ENCODE data around the gene GAS2. TPM values are rescaled to one million over a fixed set of nuclear protein-coding genes. Genes with fewer than 3 reads are reported as not detected.

GAS2 gene
- polyA plus RNA-seq, 3 donors = 0.86 to 1.00 (median 0.89) TPM

DNA sequence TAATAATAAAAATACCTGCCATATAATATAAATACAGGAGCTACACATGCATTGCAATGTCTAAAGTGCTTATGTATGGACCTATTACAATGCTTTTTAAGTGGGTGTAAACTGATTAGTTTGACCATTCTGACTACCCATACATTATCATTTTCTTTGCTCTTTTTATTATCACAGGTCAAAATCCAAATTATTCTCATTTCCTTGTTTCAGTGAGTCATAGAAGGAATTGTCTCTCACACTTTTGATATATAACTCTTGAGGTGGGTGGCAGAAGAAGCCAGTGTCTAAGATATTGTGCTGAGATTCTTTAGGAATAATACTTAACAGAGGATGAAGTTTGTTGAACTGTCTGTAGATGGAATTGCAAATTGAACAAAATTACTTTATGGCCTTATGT lies 35.6 kb downstream of the GAS2 start:
- no peak overlapping the region for H3K27ac Mint-ChIP-seq
- intact Hi-C loops (cut with micrococcal nuclease) = no loop called here

DNA sequence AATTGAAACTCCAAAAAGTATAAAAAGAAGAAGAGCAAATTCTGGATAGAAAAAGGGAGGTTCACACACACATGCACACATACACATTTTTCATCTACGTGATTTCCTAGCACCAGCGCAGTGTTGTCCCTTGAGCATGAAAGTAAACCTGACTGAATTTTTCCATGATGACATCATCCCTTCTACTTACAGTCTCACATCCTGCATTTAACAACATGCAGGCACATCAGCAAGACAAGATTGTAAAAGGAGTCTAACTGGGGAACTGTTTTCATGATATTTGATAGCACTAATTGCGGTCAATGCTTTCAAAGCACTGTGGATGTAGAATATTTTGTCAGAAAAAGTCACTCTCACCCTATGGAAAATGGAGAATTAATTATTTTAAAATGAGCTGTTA lies 36.6 kb downstream of the GAS2 start:
- no peaks in the 10 kb centered on the region for H3K36me3 ChIP-seq (replicated peaks in 1 of 2; ENCODE audit: control insufficient read depth in 1 of 2, insufficient read depth in 2 of 2, low read length in 2 of 2)
- H3K4me3 ChIP-seq (replicated peaks in 1 of 3; ENCODE audit: low read depth in 2 of 3, low read length in 3 of 3) = no peak overlapping the region
- Mint-ChIP-seq H3K9me3 (peaks cover 0 to 1% (median 0%) of the 10 kb centered on the region in 7 donors), H3K4me3 (no peak overlapping the region), H3K36me3 (no peaks in the 10 kb centered on the region), H3K27ac (no peak overlapping the region), H3K27me3 (ENCODE audit: low read depth in 3 of 3) (peaks cover 0 to 1% (median 0%) of the 10 kb centered on the region in 3 donors), H3K4me1 (no peaks in the 10 kb centered on the region)
- no CpG with 5 or more reads among the region's 3 CpGs for WGBS (ENCODE audit: insufficient coverage)
- no peak overlapping the region for H3K4me2 ChIP-seq (replicated peaks; ENCODE audit: extremely low read depth, low read length, poor library complexity, severe bottlenecking)
- H2AFZ ChIP-seq (ENCODE audit: insufficient read depth, low read depth, low read length, poor library complexity, severe bottlenecking) = no peak overlapping the region
- no peaks in the 10 kb centered on the region for H3K79me2 ChIP-seq (ENCODE audit: insufficient read depth, low read length)
- no peaks in the 10 kb centered on the region for H3K9me3 ChIP-seq (replicated peaks in 1 of 2; ENCODE audit: control insufficient read depth in 1 of 2, insufficient read depth in 1 of 2, low read length in 2 of 2)
- no peaks in the 10 kb centered on the region for H3K27me3 ChIP-seq (ENCODE audit: control insufficient read depth in 2 of 2, insufficient read depth in 2 of 2, low read length in 2 of 2)
- H3K4me1 ChIP-seq (ENCODE audit: control insufficient read depth in 1 of 2, insufficient read depth in 2 of 2, low read length in 2 of 2) = no peaks in the 10 kb centered on the region
- DNase-seq = no peak
- intact Hi-C loops (cut with micrococcal nuclease) = no loop called here
- H3K9ac ChIP-seq (ENCODE audit: insufficient read depth, low read length, poor library complexity, severe bottlenecking) = no peak overlapping the region
- H3K27ac ChIP-seq (ENCODE audit: low read depth in 1 of 2, low read length in 2 of 2) = no peak overlapping the region
- TF ChIP-seq, protein P1, sequence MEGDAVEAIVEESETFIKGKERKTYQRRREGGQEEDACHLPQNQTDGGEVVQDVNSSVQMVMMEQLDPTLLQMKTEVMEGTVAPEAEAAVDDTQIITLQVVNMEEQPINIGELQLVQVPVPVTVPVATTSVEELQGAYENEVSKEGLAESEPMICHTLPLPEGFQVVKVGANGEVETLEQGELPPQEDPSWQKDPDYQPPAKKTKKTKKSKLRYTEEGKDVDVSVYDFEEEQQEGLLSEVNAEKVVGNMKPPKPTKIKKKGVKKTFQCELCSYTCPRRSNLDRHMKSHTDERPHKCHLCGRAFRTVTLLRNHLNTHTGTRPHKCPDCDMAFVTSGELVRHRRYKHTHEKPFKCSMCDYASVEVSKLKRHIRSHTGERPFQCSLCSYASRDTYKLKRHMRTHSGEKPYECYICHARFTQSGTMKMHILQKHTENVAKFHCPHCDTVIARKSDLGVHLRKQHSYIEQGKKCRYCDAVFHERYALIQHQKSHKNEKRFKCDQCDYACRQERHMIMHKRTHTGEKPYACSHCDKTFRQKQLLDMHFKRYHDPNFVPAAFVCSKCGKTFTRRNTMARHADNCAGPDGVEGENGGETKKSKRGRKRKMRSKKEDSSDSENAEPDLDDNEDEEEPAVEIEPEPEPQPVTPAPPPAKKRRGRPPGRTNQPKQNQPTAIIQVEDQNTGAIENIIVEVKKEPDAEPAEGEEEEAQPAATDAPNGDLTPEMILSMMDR (IDR thresholded peaks at IDR 0.05) = no peak
- no peaks in the 10 kb centered on the region for H4K20me1 ChIP-seq (ENCODE audit: insufficient read depth, low read length)

More for the DNA sequence above, 35.6 kb downstream of the GAS2 start:
- Histone ChIP-seq H3K4me2 (replicated peaks; ENCODE audit: extremely low read depth, low read length, poor library complexity, severe bottlenecking) (no peak overlapping the region), H3K4me1 (ENCODE audit: control insufficient read depth in 1 of 2, insufficient read depth in 2 of 2, low read length in 2 of 2) (no peaks in the 10 kb centered on the region), H3K9ac (ENCODE audit: insufficient read depth, low read length, poor library complexity, severe bottlenecking) (no peak overlapping the region), H3K27ac (ENCODE audit: low read depth in 1 of 2, low read length in 2 of 2) (no peak overlapping the region), H3K4me3 (replicated peaks in 1 of 3; ENCODE audit: low read depth in 2 of 3, low read length in 3 of 3) (no peak overlapping the region), H3K36me3 (replicated peaks in 1 of 2; ENCODE audit: control insufficient read depth in 1 of 2, insufficient read depth in 2 of 2, low read length in 2 of 2) (no peaks in the 10 kb centered on the region), H3K27me3 (ENCODE audit: control insufficient read depth in 2 of 2, insufficient read depth in 2 of 2, low read length in 2 of 2) (no peaks in the 10 kb centered on the region), H3K79me2 (ENCODE audit: insufficient read depth, low read length) (no peaks in the 10 kb centered on the region), H4K20me1 (ENCODE audit: insufficient read depth, low read length) (no peaks in the 10 kb centered on the region), H3K9me3 (replicated peaks in 1 of 2; ENCODE audit: control insufficient read depth in 1 of 2, insufficient read depth in 1 of 2, low read length in 2 of 2) (no peaks in the 10 kb centered on the region), H2AFZ (ENCODE audit: insufficient read depth, low read depth, low read length, poor library complexity, severe bottlenecking) (no peak overlapping the region)
- Mint-ChIP-seq H3K4me1 (no peaks in the 10 kb centered on the region), H3K9me3 (peaks cover 0 to 2% (median 0%) of the 10 kb centered on the region in 7 donors), H3K27me3 (ENCODE audit: low read depth in 3 of 3) (peaks cover 0 to 1% (median 0%) of the 10 kb centered on the region in 3 donors), H3K36me3 (no peaks in the 10 kb centered on the region), H3K4me3 (no peak overlapping the region)
- DNase-seq = no peak
- TF ChIP-seq, protein P1 (IDR thresholded peaks at IDR 0.05) = no peak

Data from CD14-positive monocyte (primary cell).